Activated CD4-positive, alpha-beta T cell treated with anti-CD3 and anti-CD28 coated beads for 24 hours (primary cell): ENCODE measurements around the gene ELMO1.

ENCODE experiments used
- DNase-seq, 2 donors: peaks; one replicate each; pipeline ENCODE4 v3.0.0-alpha.2; 2020; ENCODE audit warnings: low read depth in 2 of 2

Gene ELMO1

DNA sequence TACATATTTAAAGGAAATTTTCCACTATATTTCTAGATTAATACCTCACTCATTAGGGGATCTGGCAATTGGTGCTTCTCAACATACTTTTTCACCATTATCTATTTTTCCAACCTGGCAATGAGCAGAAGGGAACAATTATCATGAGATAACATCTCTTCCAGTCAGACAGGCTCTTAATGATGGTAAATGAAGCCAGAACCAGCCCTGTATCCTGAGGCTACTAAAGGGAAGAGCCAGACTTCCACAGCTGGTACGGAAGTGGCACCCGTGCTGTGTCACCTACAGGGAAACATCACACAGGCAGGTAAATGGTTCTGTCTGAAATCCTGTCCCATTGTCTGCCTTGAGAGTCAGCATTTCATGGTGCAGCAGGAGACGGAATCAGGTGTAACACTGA, 75.9 kb downstream of the ELMO1 start:
- DNase-seq = no peak

DNA sequence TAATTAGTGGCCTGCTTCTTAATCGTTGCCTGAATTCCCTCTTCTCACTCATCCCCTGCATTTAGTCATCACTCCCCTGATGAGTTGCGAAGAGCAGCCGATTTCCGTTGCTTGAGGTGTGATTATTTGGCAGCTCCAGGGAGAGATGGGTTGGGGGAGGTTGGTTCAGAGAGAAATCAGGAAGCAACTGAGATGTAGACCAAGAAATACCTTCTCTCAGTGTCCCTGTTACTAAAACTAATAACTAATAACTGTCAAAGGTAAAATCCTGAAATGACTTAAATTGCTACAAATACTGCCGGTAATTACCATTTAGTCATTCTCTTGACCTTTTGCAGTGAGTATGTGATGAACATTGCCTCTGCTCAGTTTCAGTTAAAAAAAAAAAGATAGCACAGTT, 76.9 kb downstream of the ELMO1 start:
- no peak for DNase-seq

- DNase-seq = no peak
Measured at GRCh38 chr7:37369906-37370305, 78.8 kb downstream of the ELMO1 start.

- DNase-seq = no peak
Measured at GRCh38 chr7:37368540-37368939, 80.1 kb downstream of the ELMO1 start.

DNA sequence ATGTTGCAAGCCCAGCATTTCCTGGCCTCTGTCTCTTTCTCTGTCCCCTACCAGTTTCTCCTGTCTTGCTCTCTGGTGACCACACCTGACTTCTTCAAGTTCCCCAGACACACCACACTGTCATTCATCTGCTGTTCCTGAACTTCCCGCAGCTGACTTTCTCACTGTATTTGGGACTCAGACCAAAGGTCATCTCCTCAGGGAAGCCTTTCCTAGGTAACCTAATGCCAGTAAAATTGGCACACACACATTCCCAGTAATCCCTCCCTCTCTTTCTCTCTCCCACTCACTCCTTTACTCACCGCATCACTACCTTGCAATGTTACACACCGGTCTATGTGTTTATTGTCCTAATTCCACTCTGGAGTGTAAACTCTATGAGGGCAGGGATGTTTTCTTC, 81.7 kb downstream of the ELMO1 start:
- DNase-seq = no peak

DNA sequence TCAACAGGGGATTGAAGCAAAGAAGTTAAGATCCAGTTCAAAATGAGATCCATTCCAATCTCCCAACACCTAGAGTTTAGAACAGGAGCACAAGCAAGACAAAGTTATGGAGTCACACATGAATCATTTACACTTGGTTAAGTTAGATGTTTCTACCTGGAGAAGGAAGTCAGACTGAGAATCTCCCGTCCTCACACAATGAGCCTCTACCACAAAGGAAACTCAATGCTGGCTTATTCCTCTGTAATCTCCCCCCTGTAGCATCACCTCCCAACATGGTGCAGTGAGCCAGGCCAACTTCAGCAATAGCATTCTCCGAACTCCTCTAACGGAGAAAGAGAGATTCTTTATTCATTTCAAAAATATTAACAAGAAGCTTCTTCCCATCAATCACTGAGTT, 82.2 kb downstream of the ELMO1 start:
- DNase-seq = no peak

DNA sequence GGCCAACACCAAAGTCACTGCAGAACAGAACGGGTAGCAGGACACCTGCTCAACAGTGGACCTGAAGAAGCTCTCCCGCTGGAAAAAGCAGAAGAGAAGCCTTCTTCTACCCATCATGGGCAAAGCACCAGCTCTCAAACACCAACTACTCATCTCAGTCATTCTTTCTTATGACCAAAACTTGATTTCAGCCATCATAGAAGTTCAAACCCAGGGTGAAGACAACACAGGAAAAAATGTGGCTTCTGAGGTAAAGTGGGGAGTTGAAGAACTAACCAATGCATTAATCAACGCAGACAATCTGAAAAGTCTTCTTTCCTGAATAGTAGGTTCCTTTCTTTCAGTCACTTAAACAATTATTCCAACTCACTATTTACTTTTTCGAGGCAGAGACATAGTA, 83.3 kb downstream of the ELMO1 start:
- DNase-seq = no peak

- DNase-seq = no peak
Measured at GRCh38 chr7:37364856-37365255, 83.8 kb downstream of the ELMO1 start.

DNA sequence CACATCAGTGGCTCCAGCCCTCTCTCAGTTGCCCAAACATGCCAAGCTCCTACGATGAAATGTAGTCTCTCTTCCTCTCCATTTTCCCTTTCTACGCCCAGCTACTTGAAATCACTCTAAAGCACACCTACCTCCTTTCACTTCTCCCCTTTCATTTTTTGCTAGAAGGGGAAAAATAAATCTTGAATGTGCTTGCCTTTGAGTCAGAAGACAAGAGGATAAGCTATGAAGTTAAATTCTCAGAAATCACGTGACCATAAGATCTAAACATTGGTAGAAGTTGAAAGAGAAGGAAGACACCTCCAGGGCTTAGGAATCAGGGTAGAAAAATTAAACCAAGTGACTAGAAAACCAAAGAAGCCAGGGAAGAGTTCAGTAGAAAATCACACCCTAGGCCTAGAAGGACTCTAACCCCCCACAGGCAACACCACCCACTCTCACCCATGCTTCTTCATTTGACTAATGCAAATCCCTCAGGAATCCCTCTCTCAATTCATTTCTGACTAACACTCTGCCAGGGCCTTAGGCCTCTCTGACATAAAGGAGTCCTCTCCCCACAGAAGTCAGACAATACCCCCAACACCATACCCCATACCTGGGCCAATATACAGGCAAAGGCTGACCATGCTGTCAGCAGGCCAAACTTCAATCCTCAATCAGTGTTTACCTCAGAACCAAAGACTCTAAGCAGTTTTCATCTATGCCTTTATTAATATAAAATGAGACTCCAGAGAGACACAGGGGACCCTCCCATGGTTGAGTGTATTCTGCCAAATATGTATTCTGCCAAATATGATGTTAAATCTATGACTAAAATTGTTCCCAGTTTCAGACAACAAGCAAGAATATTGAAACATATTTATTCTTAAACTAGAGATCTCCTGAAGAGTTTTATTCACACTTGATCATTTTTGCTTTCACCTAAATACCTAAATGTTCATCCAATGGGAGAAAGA, 84.8 kb downstream of the ELMO1 start:
- no peak for DNase-seq

- no peak for DNase-seq
Measured at GRCh38 chr7:37362802-37363201, 85.9 kb downstream of the ELMO1 start.

- DNase-seq = no peak
Measured at GRCh38 chr7:37360484-37360883, 88.2 kb downstream of the ELMO1 start.

DNA sequence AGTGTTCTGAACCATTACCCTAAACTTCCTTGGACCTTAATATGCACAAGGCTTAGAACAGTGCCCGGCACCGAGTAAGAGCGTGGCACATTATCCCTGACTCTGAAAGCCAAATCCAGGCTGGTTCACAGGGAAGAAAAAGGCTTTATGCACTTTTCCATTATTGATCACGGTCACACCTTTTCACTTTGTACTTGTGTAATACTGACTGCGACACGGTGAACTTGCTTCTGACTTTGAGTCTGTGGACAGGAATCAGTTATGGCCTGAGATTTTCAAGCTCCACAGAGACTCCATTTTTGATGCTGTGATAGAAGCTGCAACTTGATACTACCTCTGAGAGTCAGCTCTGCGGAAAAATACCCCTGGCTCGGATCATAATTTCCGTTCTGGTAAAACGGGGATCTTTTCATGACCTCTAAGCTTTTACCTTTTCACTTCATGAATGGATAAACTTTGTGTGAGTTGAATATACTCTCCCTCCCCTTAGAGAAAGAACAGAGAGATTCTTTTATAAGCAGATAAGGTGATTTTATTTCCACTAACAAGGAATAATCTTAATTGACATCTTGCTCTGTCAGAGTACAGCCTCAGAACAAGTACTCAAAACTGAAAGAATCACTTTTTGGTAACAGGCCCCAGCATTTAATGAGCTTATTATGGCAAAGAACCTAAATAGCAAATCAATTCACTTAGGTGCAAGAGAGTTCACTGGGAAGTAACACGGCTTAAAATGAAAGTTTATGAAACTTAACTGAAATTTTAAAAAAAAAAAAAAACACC, 88.8 kb downstream of the ELMO1 start:
- no peak for DNase-seq

GRCh38 chr7:37359180-37359579, 89.5 kb downstream of the ELMO1 start:
- DNase-seq = no peak

GRCh38 chr7:37357637-37357996, 91.0 kb downstream of the ELMO1 start:
- DNase-seq = no peak

GRCh38 chr7:37356911-37357636, 91.6 kb downstream of the ELMO1 start:
- DNase-seq = no peak

- DNase-seq = peak; percentile 47 to 52
Measured at GRCh38 chr7:37354656-37355131, 94.0 kb downstream of the ELMO1 start.

- no peak for DNase-seq
Measured at GRCh38 chr7:37353949-37354655, 94.6 kb downstream of the ELMO1 start.

DNA sequence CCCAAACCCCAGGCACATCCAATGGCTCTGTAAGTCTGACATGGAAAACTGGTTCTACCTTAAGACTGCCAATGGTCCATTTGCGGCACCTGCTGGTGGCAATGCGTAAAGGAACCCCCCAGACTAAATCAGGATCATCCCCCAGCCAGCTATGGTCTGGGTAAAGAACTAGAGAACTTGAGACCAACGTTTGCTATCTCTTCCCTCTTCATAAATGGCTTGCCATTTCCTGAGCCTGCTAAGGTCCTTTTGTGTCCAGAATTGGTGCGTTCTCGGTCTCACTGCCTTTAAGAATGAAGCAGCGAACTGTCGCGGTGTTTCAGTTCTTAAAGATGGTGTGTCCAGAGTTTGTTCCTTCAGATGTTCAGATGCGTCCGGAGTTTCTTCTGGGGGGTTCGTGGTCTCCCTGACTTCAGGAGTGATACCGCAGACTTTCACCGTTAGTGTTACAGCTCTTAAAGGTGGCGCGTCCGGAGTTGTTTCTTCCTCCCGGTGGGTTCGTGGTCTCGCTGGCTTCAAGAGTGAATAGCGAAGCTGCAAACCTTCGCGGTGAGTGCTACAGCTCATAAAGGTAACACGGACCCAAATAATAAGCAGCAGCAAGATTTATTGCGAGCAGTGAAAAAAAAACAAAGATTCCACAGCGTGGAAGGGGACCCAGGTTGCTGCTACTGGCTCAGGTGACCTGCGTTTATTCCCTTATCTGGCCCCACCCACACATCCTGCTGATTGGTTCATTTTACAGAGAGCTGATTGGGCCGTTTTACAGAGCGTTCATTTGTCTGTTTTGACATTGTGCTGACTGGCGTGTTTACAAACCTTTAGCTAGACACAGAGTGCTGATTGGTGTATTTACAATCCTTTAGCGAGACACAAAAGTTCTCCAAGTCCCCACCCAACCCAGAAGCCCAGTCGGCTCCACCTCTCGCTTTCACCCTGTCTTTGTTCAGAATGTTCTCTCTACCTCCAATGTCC, 95.4 kb downstream of the ELMO1 start:
- peak; percentile 48 to 66 for DNase-seq

DNA sequence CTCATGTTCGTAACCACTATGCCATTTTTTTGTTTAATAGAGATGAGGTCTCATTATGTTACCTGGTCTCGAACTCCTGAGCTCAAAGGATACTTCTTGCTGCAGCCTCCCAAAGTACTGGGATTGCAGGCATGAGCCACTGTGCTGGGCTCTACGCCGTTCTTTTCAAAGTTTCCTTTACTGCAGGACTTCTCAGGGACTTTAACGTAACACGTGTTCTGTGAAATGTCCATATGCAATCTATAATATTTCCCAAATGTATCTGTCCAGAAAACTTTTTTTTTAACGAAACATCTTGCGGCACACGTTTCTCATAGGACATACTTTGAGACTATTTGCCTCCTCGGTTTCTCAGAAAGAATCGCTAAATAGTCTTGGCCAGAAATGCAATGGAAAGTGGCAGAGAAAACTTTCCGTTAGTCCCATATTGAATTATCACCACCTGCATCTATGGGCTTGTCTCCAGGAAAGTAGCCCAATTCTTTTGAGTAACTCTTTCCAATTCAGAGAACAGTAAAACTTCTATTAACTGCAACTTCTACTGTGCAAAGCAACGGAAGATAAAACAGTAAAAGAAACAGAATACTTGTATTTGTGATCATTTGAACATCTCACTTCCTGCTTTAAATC, 96.3 kb downstream of the ELMO1 start:
- no peak for DNase-seq

GRCh38 chr7:37351716-37352115, 96.9 kb downstream of the ELMO1 start:
- DNase-seq = no peak
